GM04504 (cell line): ENCODE measurements around the gene SNTB2.

Source experiments
- DNase-seq: peaks from one replicate; pipeline ENCODE4 v3.0.0-alpha.2; 2012; ENCODE audit warnings: low read depth

Gene SNTB2

GRCh38 chr16:69180011-69180338 is 7.0 kb upstream of the SNTB2 start:
- no peak for DNase-seq

GRCh38 chr16:69182730-69183416 is 4.1 kb upstream of the SNTB2 start:
- no peak for DNase-seq

GRCh38 chr16:69187446-69188235 is 677 bp downstream of the SNTB2 start:
- DNase-seq: no peak

DNA sequence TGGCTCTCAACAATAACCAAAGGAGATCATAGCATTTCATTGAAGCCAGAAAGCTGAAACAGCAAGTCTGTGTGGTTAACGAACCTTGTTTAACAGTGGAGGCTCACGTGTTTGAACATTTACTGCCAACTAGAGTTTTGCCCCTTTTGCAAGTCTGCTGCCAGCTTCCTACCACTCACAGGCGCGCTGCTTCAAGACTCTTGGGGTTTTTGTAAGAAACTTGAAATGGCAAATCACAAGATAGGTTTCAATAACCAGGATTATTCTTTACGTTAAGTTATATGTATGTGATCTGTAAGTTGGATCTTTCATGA is 1.2 kb downstream of the SNTB2 start:
- DNase-seq: no peak

- DNase-seq: no peak
These were observed 1.8 kb downstream of the SNTB2 start for GRCh38 chr16:69188716-69189115.

GRCh38 chr16:69190046-69190588 is 3.2 kb downstream of the SNTB2 start:
- no peak for DNase-seq

GRCh38 chr16:69190598-69190997 is 3.6 kb downstream of the SNTB2 start:
- no peak for DNase-seq

DNA sequence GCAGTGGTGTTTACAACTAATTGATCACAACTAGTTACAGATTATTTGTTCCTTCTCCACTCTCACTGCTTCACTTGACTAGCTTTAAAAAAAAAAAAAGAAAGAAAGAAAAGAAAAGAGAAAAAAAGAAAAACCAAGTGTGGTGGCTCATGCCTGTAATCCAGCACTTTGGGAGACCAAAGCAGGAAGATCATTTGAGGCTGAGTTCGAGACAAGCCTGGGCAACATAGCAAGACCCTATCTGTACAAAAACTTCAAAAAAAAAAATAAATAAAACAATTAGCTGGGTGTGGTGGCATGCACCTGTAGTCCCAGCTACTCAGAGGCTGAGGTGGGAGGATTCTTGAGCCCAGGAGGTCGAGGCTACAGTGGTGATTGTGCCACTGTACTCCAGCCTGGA is 4.2 kb downstream of the SNTB2 start:
- no peak for DNase-seq

GRCh38 chr16:69193855-69194254 is 6.9 kb downstream of the SNTB2 start:
- no peak for DNase-seq

DNA sequence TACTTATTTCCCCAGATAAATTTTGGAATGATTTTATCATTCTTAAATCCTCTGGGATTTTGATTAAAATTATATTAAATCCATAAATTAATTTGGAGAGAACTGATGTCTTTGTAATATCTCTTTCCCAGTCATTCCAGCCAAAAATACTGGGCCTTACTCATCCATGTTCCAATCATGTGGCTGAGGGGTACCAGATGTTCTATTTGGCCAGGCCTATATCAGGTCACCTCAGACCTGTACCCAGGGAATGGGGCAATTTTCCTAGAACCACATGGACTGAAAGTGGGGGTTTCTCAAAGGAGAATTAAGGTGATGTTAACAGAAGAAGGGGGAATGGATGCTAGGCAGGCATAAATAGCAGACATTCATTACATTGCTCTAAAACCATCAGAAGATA is 7.5 kb downstream of the SNTB2 start:
- no peak for DNase-seq

- DNase-seq: no peak
These were observed 8.5 kb downstream of the SNTB2 start for GRCh38 chr16:69195369-69196029.

DNA sequence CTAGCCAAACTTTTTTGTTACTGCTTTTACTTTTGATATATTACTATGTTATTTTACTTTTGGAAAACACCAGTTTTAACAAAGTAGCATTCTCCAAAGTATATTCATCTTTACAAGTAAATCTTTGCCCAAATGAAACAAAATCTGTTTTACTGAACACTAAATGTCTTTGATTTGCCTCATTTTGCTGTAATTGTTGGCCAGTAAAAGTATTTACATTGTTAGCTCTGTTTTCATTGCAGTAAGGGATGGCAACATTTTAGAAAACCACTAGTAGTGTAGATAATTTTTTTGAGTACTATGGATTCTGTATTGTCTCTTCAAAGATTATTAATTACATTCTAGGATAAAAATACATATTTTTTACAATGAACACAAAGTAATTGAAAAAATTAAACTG is 10.6 kb downstream of the SNTB2 start:
- no peak for DNase-seq

DNA sequence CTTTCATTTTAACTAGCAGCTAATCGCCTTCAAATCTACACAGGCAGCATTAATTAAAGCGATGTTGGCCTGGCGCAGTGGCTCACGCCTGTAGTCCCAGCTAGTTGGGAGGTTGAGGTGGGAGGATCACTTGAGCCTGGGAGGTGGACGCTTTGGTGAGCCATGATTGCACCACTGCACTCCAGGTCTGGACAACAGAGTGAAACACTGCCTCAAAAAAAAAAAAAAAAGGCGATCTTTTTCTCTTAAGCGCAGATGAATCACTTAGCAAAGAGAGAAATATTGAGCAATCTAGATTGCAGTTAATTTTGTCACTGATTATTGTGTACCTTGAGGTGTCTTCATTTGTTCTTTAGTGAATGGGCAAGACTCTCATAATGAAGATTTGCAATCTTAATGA is 12.4 kb downstream of the SNTB2 start:
- DNase-seq: peak; percentile 71

GRCh38 chr16:69201291-69201690 is 14.3 kb downstream of the SNTB2 start:
- no peak for DNase-seq

GRCh38 chr16:69201787-69202186 is 14.8 kb downstream of the SNTB2 start:
- no peak for DNase-seq

DNA sequence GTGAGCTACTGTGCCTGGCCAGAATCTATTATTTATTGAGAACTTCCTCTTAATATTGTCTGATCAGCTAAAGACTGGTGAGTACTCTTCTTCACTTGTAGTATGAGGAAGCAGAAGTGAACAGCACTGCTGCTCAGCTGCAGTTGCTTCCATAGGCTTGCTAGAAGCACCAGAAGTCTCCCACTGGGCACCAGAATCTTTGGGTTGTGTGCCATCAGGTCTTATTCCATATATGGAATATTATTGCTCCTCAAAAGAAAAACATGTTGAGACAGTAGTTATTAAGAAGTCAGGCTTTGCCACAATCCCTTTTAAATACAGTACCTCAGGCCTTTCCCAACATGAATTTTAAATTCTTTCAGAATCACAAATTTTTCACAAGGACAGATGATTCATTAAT is 17.2 kb downstream of the SNTB2 start:
- DNase-seq: no peak

DNA sequence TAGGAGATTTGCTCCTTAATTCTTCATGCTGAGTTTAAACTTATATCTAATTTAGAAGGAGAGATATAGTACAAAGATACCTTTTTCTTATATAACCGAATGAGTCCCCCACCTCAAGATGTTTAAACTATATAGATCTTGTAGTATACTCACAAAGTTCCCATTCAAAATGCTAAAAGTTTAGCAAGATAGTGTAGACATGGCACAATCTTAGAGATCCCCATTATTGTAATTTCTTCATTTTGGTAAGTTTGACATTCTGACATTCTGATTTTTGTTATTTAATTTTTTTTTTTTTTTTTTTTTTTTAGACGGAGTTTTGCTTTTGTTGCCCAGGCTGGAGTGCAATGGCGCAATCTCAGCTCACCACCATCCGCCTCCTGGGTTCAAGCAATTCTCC is 22.8 kb downstream of the SNTB2 start:
- DNase-seq: no peak

GRCh38 chr16:69217433-69217832 is 30.5 kb downstream of the SNTB2 start:
- no peak for DNase-seq

DNA sequence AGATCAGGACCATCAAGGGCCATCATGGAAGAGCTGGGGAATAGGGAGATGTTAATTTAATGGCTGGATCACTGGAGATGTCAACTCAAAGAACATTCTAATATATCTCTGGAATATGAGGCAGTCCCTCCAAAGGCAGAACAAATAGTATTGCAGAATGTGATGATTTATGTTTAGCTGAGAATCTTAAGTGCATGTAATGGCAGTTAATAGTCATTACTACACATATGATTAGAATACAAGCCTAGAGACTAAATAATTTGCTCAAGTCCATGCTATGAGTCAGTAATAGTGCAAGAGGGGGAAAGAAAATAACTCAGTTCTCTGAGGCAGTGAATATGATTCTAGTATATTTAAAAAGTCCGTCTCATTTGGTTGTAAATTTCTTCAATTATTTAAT is 32.3 kb downstream of the SNTB2 start:
- DNase-seq: no peak

DNA sequence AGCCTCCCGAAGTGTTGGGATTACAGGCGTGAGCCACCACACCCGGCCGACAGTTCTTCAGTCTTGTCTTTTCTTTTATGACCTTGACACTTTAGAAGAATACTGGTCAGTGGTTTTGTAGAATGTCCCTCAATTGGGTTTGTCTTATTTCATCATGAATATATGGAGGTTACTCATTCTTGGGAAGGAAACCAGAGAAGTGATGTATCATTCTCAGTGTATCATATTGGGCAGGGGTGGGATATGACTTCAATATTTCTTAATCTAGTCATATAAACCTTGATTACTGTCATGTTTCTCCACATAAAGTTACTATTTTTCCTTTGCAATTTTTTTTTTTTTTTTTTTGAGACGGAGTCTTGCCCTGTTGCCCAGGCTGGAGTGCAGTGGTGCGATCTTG is 36.9 kb downstream of the SNTB2 start:
- peak; percentile 32 for DNase-seq

GRCh38 chr16:69225121-69225520 is 38.2 kb downstream of the SNTB2 start:
- no peak for DNase-seq

GRCh38 chr16:69233124-69233523 is 46.2 kb downstream of the SNTB2 start:
- DNase-seq: no peak

DNA sequence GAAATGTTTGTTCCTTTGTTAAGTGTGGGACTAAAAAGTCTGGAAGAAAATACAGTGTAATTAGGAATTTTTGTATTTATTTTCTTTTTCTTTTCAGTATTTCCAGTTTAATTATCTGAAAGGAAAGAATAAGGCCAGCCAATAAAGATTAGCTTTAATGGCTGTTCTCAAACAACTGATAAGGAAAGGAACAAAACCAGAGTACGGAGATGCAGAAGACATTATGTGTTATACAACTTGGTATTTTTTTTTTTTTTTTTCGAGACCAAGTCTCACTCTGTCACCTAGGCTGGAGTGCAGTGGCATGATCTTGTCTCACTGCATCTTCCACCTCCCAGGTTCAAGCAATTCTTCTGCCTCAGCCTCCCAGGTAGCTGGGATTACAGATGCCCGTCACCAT is 47.5 kb downstream of the SNTB2 start:
- DNase-seq: no peak
